Panc1 (cell line): ENCODE measurements around the gene ZC2HC1B.

Experiments
- POLR2AphosphoS5 ChIP-seq: IDR thresholded peaks from 2 replicates; pipeline ENCODE4 v1.6.1; 2012; ENCODE audit warnings: mild to moderate bottlenecking, low read depth, low read length, moderate library complexity
- SIN3A ChIP-seq: IDR thresholded peaks from 2 replicates; pipeline ENCODE4 v1.6.1; 2012; ENCODE audit warnings: low read depth, mild to moderate bottlenecking, low read length, moderate library complexity, borderline replicate concordance; ENCODE audit not compliant: insufficient read depth
- TCF7L2 ChIP-seq: IDR thresholded peaks from 2 replicates; pipeline ENCODE4 v1.6.1; 2011; ENCODE audit warnings: mild to moderate bottlenecking, low read depth, low read length, inconsistent platforms
- TF ChIP-seq, protein P1 (sequence below): fragments of 450-650 bp; IDR thresholded peaks from 2 replicates; pipeline ENCODE4 v1.5.1; 2017; ENCODE audit warnings: mild to moderate bottlenecking

DNA sequence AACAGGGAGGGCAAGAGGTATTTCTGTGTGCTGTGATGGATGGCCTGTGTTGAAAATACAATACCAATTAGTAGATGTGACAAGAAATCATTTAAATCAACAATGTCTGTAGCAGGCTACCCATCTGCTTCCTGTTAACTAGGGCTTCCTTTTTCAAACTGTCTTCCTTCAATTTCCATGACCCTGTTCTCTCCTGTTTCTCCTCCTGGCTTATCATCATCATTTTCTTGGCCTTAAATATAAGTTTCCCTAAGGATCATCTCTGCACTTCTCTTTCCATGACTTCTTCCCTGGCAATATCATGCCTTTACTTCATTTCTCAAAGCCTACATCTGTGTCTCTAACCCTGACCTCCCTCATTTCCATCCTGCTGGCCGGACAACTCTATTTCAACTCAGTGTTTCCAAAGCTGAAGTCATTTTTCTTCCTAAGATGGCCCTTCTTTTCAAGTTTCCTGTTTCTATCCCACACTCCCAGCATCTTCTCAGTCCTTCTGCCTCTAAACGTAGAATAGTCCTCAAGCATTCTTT lies 18.2 kb downstream of the ZC2HC1B start:
- TF ChIP-seq, protein P1, sequence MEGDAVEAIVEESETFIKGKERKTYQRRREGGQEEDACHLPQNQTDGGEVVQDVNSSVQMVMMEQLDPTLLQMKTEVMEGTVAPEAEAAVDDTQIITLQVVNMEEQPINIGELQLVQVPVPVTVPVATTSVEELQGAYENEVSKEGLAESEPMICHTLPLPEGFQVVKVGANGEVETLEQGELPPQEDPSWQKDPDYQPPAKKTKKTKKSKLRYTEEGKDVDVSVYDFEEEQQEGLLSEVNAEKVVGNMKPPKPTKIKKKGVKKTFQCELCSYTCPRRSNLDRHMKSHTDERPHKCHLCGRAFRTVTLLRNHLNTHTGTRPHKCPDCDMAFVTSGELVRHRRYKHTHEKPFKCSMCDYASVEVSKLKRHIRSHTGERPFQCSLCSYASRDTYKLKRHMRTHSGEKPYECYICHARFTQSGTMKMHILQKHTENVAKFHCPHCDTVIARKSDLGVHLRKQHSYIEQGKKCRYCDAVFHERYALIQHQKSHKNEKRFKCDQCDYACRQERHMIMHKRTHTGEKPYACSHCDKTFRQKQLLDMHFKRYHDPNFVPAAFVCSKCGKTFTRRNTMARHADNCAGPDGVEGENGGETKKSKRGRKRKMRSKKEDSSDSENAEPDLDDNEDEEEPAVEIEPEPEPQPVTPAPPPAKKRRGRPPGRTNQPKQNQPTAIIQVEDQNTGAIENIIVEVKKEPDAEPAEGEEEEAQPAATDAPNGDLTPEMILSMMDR, result no peak
- no peak for TF ChIP-seq TCF7L2
- TF ChIP-seq POLR2AphosphoS5, result no peak
- no peak for TF ChIP-seq SIN3A
